Uterine smooth muscle cell (primary cell): ENCODE measurements around the gene C4orf46. TPM values are rescaled to one million over a fixed set of nuclear protein-coding genes. Genes with fewer than 3 reads are reported as not detected.

Source experiments
- total RNA-seq: library from RNA; depleted of rRNA; stranded (reverse); fragments of >200 nt; gene quantifications from 2 replicates; pipeline ENCODE4 v1.2.3, GENCODE V29; 2014

The C4orf46 gene
- total RNA-seq = 9.4 and 17.2 TPM in 2 replicates

GRCh38 chr4:158671665-158671914, at the start of gene C4orf46:
Gene C4orf46, minus strand, starts transcription at chr4:158671887. Its CDS starts 86 bp downstream, at chr4:158671801.

DNA sequence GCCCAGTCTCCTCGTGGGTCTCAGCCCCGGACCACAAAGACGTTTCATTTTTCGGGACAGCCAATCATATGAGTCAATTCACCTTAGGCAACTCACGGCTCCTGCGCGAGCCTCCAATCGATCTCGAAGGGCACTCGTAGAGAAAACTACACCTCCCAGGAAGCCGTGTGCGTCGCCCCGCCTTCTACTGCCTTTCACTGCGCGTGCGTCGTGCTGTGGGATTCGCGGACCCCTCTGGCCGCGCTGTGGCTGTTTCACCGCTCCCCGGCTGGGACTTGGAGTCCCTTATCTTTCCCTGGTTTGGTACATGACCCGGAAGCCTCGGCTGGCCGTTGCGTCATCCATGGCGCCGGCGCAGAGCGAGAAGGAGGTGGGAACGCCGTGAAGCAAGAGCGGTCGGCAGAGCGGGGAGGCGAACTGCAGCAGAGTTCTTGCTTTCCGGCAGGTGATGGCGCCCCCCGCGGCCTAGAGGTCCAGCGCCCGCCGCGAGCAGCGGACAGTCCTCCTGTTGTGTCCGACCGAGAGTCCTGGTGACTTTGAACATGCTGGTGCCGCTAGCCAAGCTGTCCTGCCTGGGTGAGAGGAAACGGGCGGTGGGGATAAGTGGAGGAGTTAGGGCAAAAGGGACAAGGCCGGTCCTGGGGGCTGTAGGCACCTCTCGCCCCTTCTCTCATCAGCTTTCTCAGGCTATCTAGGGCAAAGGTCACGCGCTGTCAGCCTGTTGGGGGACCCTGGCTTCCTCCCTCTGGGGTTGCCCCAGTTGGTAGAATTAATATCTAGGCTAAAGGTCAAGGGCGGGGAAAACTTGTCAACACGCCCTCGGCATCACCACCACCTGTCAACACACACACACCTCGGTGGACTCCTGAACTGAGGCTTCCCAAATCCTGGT, 474 bp upstream of the C4orf46 start, which contains the start of gene ETFDH:
TSS of gene ETFDH (plus strand) at position 382 of the 892 bp plus-strand sequence. CDS start at position 543, 161 bp downstream.

Other genes starting within 250 kb of the C4orf46 start
- gene RXFP1, start 150.0 kb downstream of the C4orf46 start, total RNA-seq = 8.5 and 10.4 TPM in 2 replicates
- gene ETFDH, start 409 bp upstream of the C4orf46 start, total RNA-seq = 25.0 and 26.5 TPM in 2 replicates
- gene PPID, start 51.5 kb upstream of the C4orf46 start, total RNA-seq = 29.2 and 36.0 TPM in 2 replicates
- 26.6 and 39.4 TPM in 2 replicates for gene FNIP2, start 97.1 kb upstream of the C4orf46 start, total RNA-seq